MM.1S (cell line): ENCODE measurements around the gene RANBP1.

Source experiments
- CTCF ChIP-seq: fragments of 300-600 bp; sonication (generic); IDR thresholded peaks from 2 replicates; pipeline ENCODE4 v1.5.1; 2016; ENCODE audit warnings: antibody characterized with exemption, low read length, mixed read lengths
- EZH2 ChIP-seq: fragments of 300-600 bp; sonication (generic); optimal IDR thresholded peaks from 2 replicates; pipeline ENCODE3; 2017; ENCODE audit warnings: low read depth, mild to moderate bottlenecking, antibody characterized with exemption, low read length, mixed read lengths

GRCh38 chr22:20069331-20070042, 46.4 kb upstream of the RANBP1 start:
- TF ChIP-seq CTCF (no peak), EZH2 (no peak)
